K562 (cell line): ENCODE measurements around the gene PDE4A. TPM values are rescaled to one million over a fixed set of nuclear protein-coding genes. Genes with fewer than 3 reads are reported as not detected.
A peak's percentile ranks its signal among the peaks of the same experiment; 100 is the strongest.

Source experiments
- ATAC-seq: fragments of 200-7000 bp; cut with Tn5 transposase; 3 replicates; pipeline ENCODE4 v1.9.1; 2020; ENCODE audit warnings: moderate library complexity
- BruUV-seq: library from RNA; stranded (reverse); fragments of 400-500 nt; replicated peaks from 2 replicates; lab custom pipeline; 2021; lab: Mats Ljungman, UMichigan
- CTCF ChIA-PET: fragments of 300-600 bp; formaldehyde crosslinking; extraction: SDS; loops from one replicate; lab custom pipeline; 2021; ENCODE audit warnings: low intra/inter-chr PET ratio; lab: Yijun Ruan, JAX
- POLR2A ChIA-PET: fragments of 300-600, 350-650 bp; sonication (Branson Sonifier 250); formaldehyde crosslinking; extraction: SDS; loops from one replicate; lab custom pipeline; 2021; ENCODE audit warnings: antibody characterized with exemption, inconsistent platforms; lab: Yijun Ruan, JAX
- DNase-seq, 4 experiments: peaks; one replicate each; pipeline versions ENCODE4 v3.0.0 to v3.0.0-alpha.2; 2011 to 2018; ENCODE audit warnings: low spot score in 3 of 4, mixed read lengths in 3 of 4; ENCODE audit errors: extremely low read depth in 1 of 4
- FAIRE-seq: peaks from 2 replicates; lab custom pipeline; 2011; peaks lifted over from hg19 to GRCh38; lab: Jason Lieb, UNC
- H2AFZ ChIP-seq: 2 replicates; pipeline ENCODE4 v1.6.0; 2011; ENCODE audit warnings: low read depth, low read length, control low read depth, inconsistent platforms
- H3K27ac ChIP-seq: fragments of 200-600 bp; 3 replicates; pipeline ENCODE4 v1.8.0; 2011; ENCODE audit warnings: low read depth, mild to moderate bottlenecking, control low read depth, inconsistent platforms, low read length, moderate library complexity, mixed read lengths; ENCODE audit errors: extremely low read depth
- H3K27me3 ChIP-seq, 2 experiments: fragments of 300-600 bp in 1 of 2; 2 replicates in 1 of 2; 3 replicates in 1 of 2; pipeline versions ENCODE4 v1.6.0 to v1.8.0; 2011; ENCODE audit warnings: inconsistent platforms in 2 of 2, low read length in 2 of 2, mild to moderate bottlenecking in 1 of 2, mixed read lengths in 1 of 2, moderate library complexity in 1 of 2; ENCODE audit not compliant: control insufficient read depth in 2 of 2, insufficient read depth in 2 of 2
- H3K36me3 ChIP-seq: fragments of 300-600 bp; 3 replicates; pipeline ENCODE4 v1.8.0; 2011; ENCODE audit warnings: mild to moderate bottlenecking, low read length, inconsistent platforms; ENCODE audit not compliant: control insufficient read depth, insufficient read depth
- H3K4me1 ChIP-seq, 2 experiments: fragments of 200-600 bp in 1 of 2; replicated peaks in 1 of 2; 2 replicates in 1 of 2; 3 replicates in 1 of 2; pipeline versions ENCODE4 v1.5.1 to v1.8.0; 2011; ENCODE audit warnings: inconsistent platforms in 2 of 2, low read length in 2 of 2, mild to moderate bottlenecking in 1 of 2, mixed read lengths in 1 of 2, moderate library complexity in 1 of 2; ENCODE audit not compliant: control insufficient read depth in 2 of 2, insufficient read depth in 2 of 2
- H3K4me2 ChIP-seq: 2 replicates; pipeline ENCODE4 v1.6.1; 2011; ENCODE audit warnings: low read length, control low read depth, inconsistent platforms, mixed read lengths; ENCODE audit not compliant: insufficient read depth
- H3K4me3 ChIP-seq: fragments of 200-600 bp; sonication (generic), shearing (Covaris generic); 2 replicates; pipeline ENCODE4 v1.5.1; 2016; ENCODE audit warnings: control low read depth, inconsistent platforms
- H3K79me2 ChIP-seq: fragments of 200-600 bp; 3 replicates; pipeline ENCODE4 v1.8.0; 2011; ENCODE audit warnings: low read length, inconsistent platforms; ENCODE audit not compliant: control insufficient read depth, insufficient read depth
- H3K9ac ChIP-seq, 2 experiments: 2 replicates each; pipeline versions ENCODE4 v1.6.0 to v1.6.1; 2011; ENCODE audit warnings: low read depth in 2 of 2, low read length in 2 of 2, control low read depth in 1 of 2, inconsistent platforms in 1 of 2, mild to moderate bottlenecking in 1 of 2, mixed read lengths in 1 of 2; ENCODE audit not compliant: insufficient read depth in 1 of 2
- H3K9me1 ChIP-seq: one replicate; pipeline ENCODE4 v1.6.0; 2011; ENCODE audit warnings: inconsistent platforms, mild to moderate bottlenecking, low read length, moderate library complexity; ENCODE audit not compliant: control insufficient read depth, insufficient read depth
- H3K9me3 ChIP-seq: replicated peaks from 2 replicates; pipeline ENCODE4 v1.5.1; 2011; ENCODE audit warnings: low read depth, low read length, inconsistent platforms; ENCODE audit not compliant: control insufficient read depth, insufficient read depth
- H4K20me1 ChIP-seq: replicated peaks from 2 replicates; pipeline ENCODE4 v1.6.1; 2011; ENCODE audit warnings: low read length, inconsistent platforms, mixed read lengths; ENCODE audit not compliant: control insufficient read depth, insufficient read depth
- ARID3B ChIP-seq: fragments of 250-450 bp; sonication (Bioruptor Pico); IDR thresholded peaks from 2 replicates; pipeline ENCODE4 v1.4.0; 2020; ENCODE audit warnings: borderline replicate concordance
- CSDE1 ChIP-seq, 2 experiments: fragments of 450-650 bp; IDR thresholded peaks; 2 replicates each; pipeline ENCODE4 v1.6.1; 2016; ENCODE audit warnings: mild to moderate bottlenecking in 1 of 2
- ILF3 ChIP-seq: fragments of 450-650 bp; IDR thresholded peaks from 2 replicates; pipeline ENCODE4 v1.6.1; 2018; ENCODE audit warnings: antibody characterized with exemption, mild to moderate bottlenecking, moderate library complexity, borderline replicate concordance
- LARP7 ChIP-seq: fragments of 450-650 bp; IDR thresholded peaks from 2 replicates; pipeline ENCODE4 v1.6.1; 2016
- NELFE ChIP-seq: IDR thresholded peaks from 2 replicates; pipeline ENCODE4 v1.6.1; 2011; ENCODE audit warnings: mild to moderate bottlenecking; ENCODE audit not compliant: insufficient read depth, insufficient read length
- TEAD4 ChIP-seq, 2 experiments: sonication (generic) in 1 of 2; formaldehyde crosslinking in 1 of 2; IDR thresholded peaks; 2 replicates each; pipeline versions ENCODE4 v1.6.1 to v1.8.0; 2012 to 2022; ENCODE audit warnings: borderline replicate concordance in 1 of 2, inconsistent platforms in 1 of 2, low read length in 1 of 2, mild to moderate bottlenecking in 1 of 2, missing genetic modification reagents in 1 of 2
- ZBTB2 ChIP-seq: fragments of 450-650 bp; IDR thresholded peaks from 2 replicates; pipeline ENCODE4 v1.6.1; 2016; ENCODE audit warnings: antibody characterized with exemption
- WGBS: fragments of 100-300 bp; shearing (Covaris generic); methylation state at CpG from one replicate; pipeline ENCODE4 v1.1.6; 2016; ENCODE audit warnings: low coverage, mixed read lengths; ENCODE audit not compliant: insufficient coverage; ENCODE audit errors: missing lambda C conversion rate; 5-methylcytosine and 5-hydroxymethylcytosine counted together
- in situ Hi-C: fragments of 300-500 bp; cut with MboI; formaldehyde crosslinking; loops from 4 replicates; pipeline ENCODE4 v1.15.0; 2018; ENCODE audit warnings: inconsistent platforms, mixed read lengths
- intact Hi-C: fragments of 100-400 bp; cut with micrococcal nuclease; formaldehyde crosslinking; loops from 2 replicates; pipeline ENCODE4 v1.14.2; 2022
- polyA plus RNA-seq, 8 experiments: library from polyadenylated mRNA; depleted of rRNA in 4 of 8; stranded (reverse) in 5 of 8; unstranded in 3 of 8; fragments of >200 nt; fragmentation: Nextera tagmentation in 2 of 8; fragmentation: Illumina TruSeq in 1 of 8; extraction: Ambion mirVana in 2 of 8; extraction: Trizol in 1 of 8; gene quantifications; 2 replicates each; pipeline versions ENCODE4 v1.2.1 to v1.2.3, GENCODE V29; 2011 to 2014; ENCODE audit warnings: inconsistent platforms in 1 of 8, missing spikeins in 1 of 8
- total RNA-seq, 7 experiments: library from RNA; depleted of rRNA in 6 of 7; stranded (reverse); fragments of >200 nt in 6 of 7; fragmentation: Illumina TruSeq in 2 of 7; extraction: Trizol in 2 of 7; gene quantifications; 2 replicates each; pipeline versions ENCODE4 v1.2.1 to v1.2.3, GENCODE V29; 2011 to 2021; ENCODE audit warnings: low replicate concordance in 1 of 7
- TF ChIP-seq, protein P1 (sequence below): fragments of 450-650 bp; formaldehyde crosslinking; IDR thresholded peaks from 2 replicates; pipeline ENCODE4 v1.4.0; 2022; ENCODE audit warnings: missing genetic modification characterization
- TF ChIP-seq, protein P2 (sequence below): fragments of 200-800 bp; sonication (Bioruptor generic); IDR thresholded peaks from 2 replicates; pipeline ENCODE4 v1.6.1; 2016; ENCODE audit warnings: missing genetic modification characterization, missing compliant biosample characterization

The PDE4A gene
- total and polyA plus RNA-seq, 9 of the 15 experiments (the other 6 are each of a cell fraction or from before 2014, with no cell fraction given): 0.66 to 26.9 (median 4.6) TPM

DNA sequence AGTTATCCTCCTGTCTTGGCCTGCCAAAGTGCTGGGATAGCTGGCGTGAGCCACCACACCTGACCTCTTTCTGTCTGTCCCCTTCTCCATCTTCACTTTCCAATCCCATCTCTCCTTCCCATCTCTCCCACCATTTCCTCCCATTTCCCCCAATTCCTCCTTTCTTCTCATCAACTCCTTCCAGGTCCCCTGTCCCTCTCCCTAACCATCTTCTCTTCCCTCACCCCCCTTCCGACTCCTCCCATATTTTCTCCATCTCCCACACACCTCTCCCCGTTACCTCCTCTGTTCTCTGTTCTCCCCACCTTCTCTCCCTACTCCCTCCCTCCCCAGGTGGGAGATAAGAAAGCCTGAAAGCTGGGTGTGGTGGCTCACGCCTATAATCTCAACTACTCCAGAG lies 42.2 kb downstream of the PDE4A start:
- H3K4me3 ChIP-seq: no peak overlapping the region
- ATAC-seq (no peak), DNase-seq (peak in 1 of 4 experiments; percentile 36), FAIRE-seq (peak; percentile 80)
- no peak overlapping the region; a peak in 1 of 4 replicates for H3K9ac ChIP-seq
- H3K4me1 ChIP-seq: peaks cover 10 to 32% of the 10 kb centered on the region in 2 experiments; a peak in 3 of 5 replicates
- H3K9me3 ChIP-seq: no peaks in the 10 kb centered on the region
- peaks cover 71% of the 10 kb centered on the region; the same call in 2 of the 3 replicates for H3K36me3 ChIP-seq
- ChIA-PET POLR2A (interaction anchor here (1.7 kb wide), 1 partner anchor 13 kb away, joined by 3 read pairs; no protein-coding TSS in a partner anchor), CTCF (no interaction called here)
- in situ Hi-C loops: no loop called here
- no peak overlapping the region for H2AFZ ChIP-seq
- H3K79me2 ChIP-seq: no peaks in the 10 kb centered on the region
- BruUV-seq: no TSS peak
- peaks cover 5% of the 10 kb centered on the region for H3K9me1 ChIP-seq
- 67% methylated on average over 2 of the region's 4 CpGs for WGBS
- intact Hi-C loops: no loop called here
- H3K27ac ChIP-seq: no peak overlapping the region
- no peaks in the 10 kb centered on the region for H3K27me3 ChIP-seq
- peaks cover 10% of the 10 kb centered on the region for H4K20me1 ChIP-seq
- H3K4me2 ChIP-seq: no peak overlapping the region
- TF ChIP-seq ILF3 (no peak), LARP7 (no peak), CSDE1 (IDR thresholded peaks at IDR 0.05) (no peak), TEAD4 (IDR thresholded peaks at IDR 0.05; ENCODE audit: low read length) (no peak), TEAD4 (CRISPR knock-in tag; IDR thresholded peaks at IDR 0.05; ENCODE audit: borderline replicate concordance) (no peak), ZBTB2 (no peak), NELFE (no peak), ARID3B (no peak)
- TF ChIP-seq, protein P1, sequence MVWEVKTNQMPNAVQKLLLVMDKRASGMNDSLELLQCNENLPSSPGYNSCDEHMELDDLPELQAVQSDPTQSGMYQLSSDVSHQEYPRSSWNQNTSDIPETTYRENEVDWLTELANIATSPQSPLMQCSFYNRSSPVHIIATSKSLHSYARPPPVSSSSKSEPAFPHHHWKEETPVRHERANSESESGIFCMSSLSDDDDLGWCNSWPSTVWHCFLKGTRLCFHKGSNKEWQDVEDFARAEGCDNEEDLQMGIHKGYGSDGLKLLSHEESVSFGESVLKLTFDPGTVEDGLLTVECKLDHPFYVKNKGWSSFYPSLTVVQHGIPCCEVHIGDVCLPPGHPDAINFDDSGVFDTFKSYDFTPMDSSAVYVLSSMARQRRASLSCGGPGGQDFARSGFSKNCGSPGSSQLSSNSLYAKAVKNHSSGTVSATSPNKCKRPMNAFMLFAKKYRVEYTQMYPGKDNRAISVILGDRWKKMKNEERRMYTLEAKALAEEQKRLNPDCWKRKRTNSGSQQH (CRISPR knock-in tag): 0 out of 2 replicates have a peak, but pooled peaks have one; percentile 34
- TF ChIP-seq, protein P2, sequence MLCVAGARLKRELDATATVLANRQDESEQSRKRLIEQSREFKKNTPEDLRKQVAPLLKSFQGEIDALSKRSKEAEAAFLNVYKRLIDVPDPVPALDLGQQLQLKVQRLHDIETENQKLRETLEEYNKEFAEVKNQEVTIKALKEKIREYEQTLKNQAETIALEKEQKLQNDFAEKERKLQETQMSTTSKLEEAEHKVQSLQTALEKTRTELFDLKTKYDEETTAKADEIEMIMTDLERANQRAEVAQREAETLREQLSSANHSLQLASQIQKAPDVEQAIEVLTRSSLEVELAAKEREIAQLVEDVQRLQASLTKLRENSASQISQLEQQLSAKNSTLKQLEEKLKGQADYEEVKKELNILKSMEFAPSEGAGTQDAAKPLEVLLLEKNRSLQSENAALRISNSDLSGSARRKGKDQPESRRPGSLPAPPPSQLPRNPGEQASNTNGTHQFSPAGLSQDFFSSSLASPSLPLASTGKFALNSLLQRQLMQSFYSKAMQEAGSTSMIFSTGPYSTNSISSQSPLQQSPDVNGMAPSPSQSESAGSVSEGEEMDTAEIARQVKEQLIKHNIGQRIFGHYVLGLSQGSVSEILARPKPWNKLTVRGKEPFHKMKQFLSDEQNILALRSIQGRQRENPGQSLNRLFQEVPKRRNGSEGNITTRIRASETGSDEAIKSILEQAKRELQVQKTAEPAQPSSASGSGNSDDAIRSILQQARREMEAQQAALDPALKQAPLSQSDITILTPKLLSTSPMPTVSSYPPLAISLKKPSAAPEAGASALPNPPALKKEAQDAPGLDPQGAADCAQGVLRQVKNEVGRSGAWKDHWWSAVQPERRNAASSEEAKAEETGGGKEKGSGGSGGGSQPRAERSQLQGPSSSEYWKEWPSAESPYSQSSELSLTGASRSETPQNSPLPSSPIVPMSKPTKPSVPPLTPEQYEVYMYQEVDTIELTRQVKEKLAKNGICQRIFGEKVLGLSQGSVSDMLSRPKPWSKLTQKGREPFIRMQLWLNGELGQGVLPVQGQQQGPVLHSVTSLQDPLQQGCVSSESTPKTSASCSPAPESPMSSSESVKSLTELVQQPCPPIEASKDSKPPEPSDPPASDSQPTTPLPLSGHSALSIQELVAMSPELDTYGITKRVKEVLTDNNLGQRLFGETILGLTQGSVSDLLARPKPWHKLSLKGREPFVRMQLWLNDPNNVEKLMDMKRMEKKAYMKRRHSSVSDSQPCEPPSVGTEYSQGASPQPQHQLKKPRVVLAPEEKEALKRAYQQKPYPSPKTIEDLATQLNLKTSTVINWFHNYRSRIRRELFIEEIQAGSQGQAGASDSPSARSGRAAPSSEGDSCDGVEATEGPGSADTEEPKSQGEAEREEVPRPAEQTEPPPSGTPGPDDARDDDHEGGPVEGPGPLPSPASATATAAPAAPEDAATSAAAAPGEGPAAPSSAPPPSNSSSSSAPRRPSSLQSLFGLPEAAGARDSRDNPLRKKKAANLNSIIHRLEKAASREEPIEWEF (CRISPR knock-in tag): no peak
